Liver (tissue), 9 donors: ENCODE data around the gene GTPBP10. TPM values are rescaled to one million over a fixed set of nuclear protein-coding genes. Genes with fewer than 3 reads are reported as not detected.

ENCODE experiments used
- DNase-seq: peaks from one replicate; pipeline ENCODE4 v3.0.0-alpha.2; 2017; ENCODE audit warnings: low spot score
- H3K27ac ChIP-seq, 2 donors: one replicate each; pipeline ENCODE4 v1.7.0; 2013; ENCODE audit warnings: inconsistent platforms in 2 of 2, low read length in 2 of 2, control low read depth in 1 of 2, low read depth in 1 of 2, mild to moderate bottlenecking in 1 of 2
- H3K27me3 ChIP-seq, 4 donors: one replicate each; pipeline versions ENCODE4 v1.6.1 to v1.7.0; 2013; ENCODE audit warnings: low read length in 3 of 4, inconsistent platforms in 1 of 4, mild to moderate bottlenecking in 1 of 4, moderate library complexity in 1 of 4; ENCODE audit not compliant: control insufficient read depth in 4 of 4, insufficient read depth in 4 of 4
- H3K36me3 ChIP-seq, 4 donors: one replicate each; pipeline versions ENCODE4 v1.6.1 to v1.7.0; 2013; ENCODE audit warnings: low read length in 3 of 4, mild to moderate bottlenecking in 3 of 4, low read depth in 1 of 4, moderate library complexity in 1 of 4; ENCODE audit not compliant: control insufficient read depth in 4 of 4, insufficient read depth in 3 of 4
- H3K4me1 ChIP-seq, 4 donors: one replicate each; pipeline versions ENCODE4 v1.6.1 to v1.7.0; 2013; ENCODE audit warnings: low read length in 3 of 4, mild to moderate bottlenecking in 3 of 4, moderate library complexity in 1 of 4; ENCODE audit not compliant: control insufficient read depth in 4 of 4, insufficient read depth in 4 of 4
- H3K4me3 ChIP-seq, 3 donors: one replicate each; pipeline versions ENCODE4 v1.6.1 to v1.7.0; 2013; ENCODE audit warnings: low read length in 3 of 3, control low read depth in 1 of 3, low read depth in 1 of 3, mild to moderate bottlenecking in 1 of 3
- H3K9ac ChIP-seq, 2 donors: one replicate each; pipeline ENCODE4 v1.7.0; 2013; ENCODE audit warnings: low read length in 2 of 2, mild to moderate bottlenecking in 2 of 2, moderate library complexity in 2 of 2, control low read depth in 1 of 2, low read depth in 1 of 2
- H3K9me3 ChIP-seq, 4 donors: one replicate each; pipeline versions ENCODE4 v1.6.1 to v1.7.0; 2013; ENCODE audit warnings: low read length in 3 of 4; ENCODE audit not compliant: control insufficient read depth in 4 of 4
- ATF3 ChIP-seq: IDR thresholded peaks from 2 replicates; pipeline ENCODE4 v1.6.1; 2016; ENCODE audit warnings: antibody characterized with exemption
- CTCF ChIP-seq: fragments of 150-350 bp; IDR thresholded peaks from 2 replicates; pipeline ENCODE4 v1.5.1; 2017; ENCODE audit warnings: improper control_type of control experiment, low read depth, low read length; ENCODE audit not compliant: missing input control
- EGR1 ChIP-seq, 2 donors: IDR thresholded peaks; 2 replicates each; pipeline ENCODE4 v1.6.1; 2016 to 2018; ENCODE audit warnings: antibody characterized with exemption in 2 of 2, low read depth in 2 of 2
- FOXA1 ChIP-seq: IDR thresholded peaks from 2 replicates; pipeline ENCODE4 v1.6.1; 2016; ENCODE audit warnings: antibody characterized with exemption
- FOXA2 ChIP-seq: IDR thresholded peaks from 2 replicates; pipeline ENCODE4 v1.6.1; 2016; ENCODE audit warnings: antibody characterized with exemption
- GABPA ChIP-seq, 2 donors: IDR thresholded peaks in 1 of 2; conservative IDR thresholded peaks in 1 of 2; 2 replicates each; pipeline ENCODE4 v1.6.1; 2016; ENCODE audit warnings: antibody characterized with exemption in 2 of 2, mild to moderate bottlenecking in 1 of 2, moderate library complexity in 1 of 2
- HNF4A ChIP-seq, 2 donors: conservative IDR thresholded peaks; 2 replicates each; pipeline ENCODE4 v1.6.1; 2016; ENCODE audit warnings: antibody characterized with exemption in 2 of 2, mild to moderate bottlenecking in 2 of 2
- HNF4G ChIP-seq: IDR thresholded peaks from 2 replicates; pipeline ENCODE4 v1.6.1; 2016; ENCODE audit warnings: antibody characterized with exemption
- JUND ChIP-seq, 2 donors: IDR thresholded peaks; 2 replicates each; pipeline ENCODE4 v1.6.1; 2016; ENCODE audit warnings: antibody characterized with exemption in 2 of 2
- NR2F2 ChIP-seq: IDR thresholded peaks from 2 replicates; pipeline ENCODE4 v1.6.1; 2016; ENCODE audit warnings: antibody characterized with exemption
- RAD21 ChIP-seq, 2 donors: IDR thresholded peaks; 2 replicates each; pipeline ENCODE4 v1.6.1; 2016; ENCODE audit warnings: antibody characterized with exemption in 2 of 2, mild to moderate bottlenecking in 2 of 2
- REST ChIP-seq: IDR thresholded peaks from 2 replicates; pipeline ENCODE4 v1.6.1; 2016; ENCODE audit warnings: antibody characterized with exemption, mild to moderate bottlenecking
- RXRA ChIP-seq, 2 donors: IDR thresholded peaks; 2 replicates each; pipeline ENCODE4 v1.6.1; 2017 to 2018; ENCODE audit warnings: antibody characterized with exemption in 2 of 2, mild to moderate bottlenecking in 1 of 2
- SP1 ChIP-seq: IDR thresholded peaks from 2 replicates; pipeline ENCODE4 v1.6.1; 2018; ENCODE audit warnings: antibody characterized with exemption, mild to moderate bottlenecking
- TAF1 ChIP-seq: conservative IDR thresholded peaks from 2 replicates; pipeline ENCODE4 v1.6.1; 2016; ENCODE audit warnings: antibody characterized with exemption, mild to moderate bottlenecking
- YY1 ChIP-seq: IDR thresholded peaks from 2 replicates; pipeline ENCODE4 v1.6.1; 2016; ENCODE audit warnings: antibody characterized with exemption, mild to moderate bottlenecking
- WGBS: extraction: QIAGEN DNeasy Blood & Tissue Kit; methylation state at CpG from one replicate; pipeline ENCODE4 v1.1.7; 2013; 5-methylcytosine and 5-hydroxymethylcytosine counted together
- polyA plus RNA-seq, 2 donors: library from polyadenylated mRNA; stranded (reverse) in 1 of 2; unstranded in 1 of 2; fragments of 200-250 nt in 1 of 2; fragments of >200 nt in 1 of 2; fragmentation: Nextera tagmentation in 1 of 2; extraction: Ambion mirVana in 1 of 2; gene quantifications; one replicate each; pipeline versions ENCODE4 v1.2.1 to v1.2.3, GENCODE V29; 2013 to 2015
- total RNA-seq, 2 donors: library from RNA; depleted of rRNA; stranded (reverse); fragments of >200 nt; gene quantifications; one replicate each; pipeline ENCODE4 v1.2.3, GENCODE V29; 2014
- TF ChIP-seq, protein P1 (sequence below): IDR thresholded peaks from 2 replicates; pipeline ENCODE4 v1.6.1; 2016; ENCODE audit warnings: antibody characterized with exemption
- TF ChIP-seq, protein P2 (sequence below): IDR thresholded peaks from 2 replicates; pipeline ENCODE4 v1.6.1; 2016; ENCODE audit warnings: antibody characterized with exemption
- donor health status: healthy.
- donor health status: healthy.
- donor health status: healthy.
- donor health status: healthy.
- donor health status: healthy.

Gene GTPBP10
- total and polyA plus RNA-seq, 4 donors: 6.5 to 18.9 (median 12.2) TPM

DNA sequence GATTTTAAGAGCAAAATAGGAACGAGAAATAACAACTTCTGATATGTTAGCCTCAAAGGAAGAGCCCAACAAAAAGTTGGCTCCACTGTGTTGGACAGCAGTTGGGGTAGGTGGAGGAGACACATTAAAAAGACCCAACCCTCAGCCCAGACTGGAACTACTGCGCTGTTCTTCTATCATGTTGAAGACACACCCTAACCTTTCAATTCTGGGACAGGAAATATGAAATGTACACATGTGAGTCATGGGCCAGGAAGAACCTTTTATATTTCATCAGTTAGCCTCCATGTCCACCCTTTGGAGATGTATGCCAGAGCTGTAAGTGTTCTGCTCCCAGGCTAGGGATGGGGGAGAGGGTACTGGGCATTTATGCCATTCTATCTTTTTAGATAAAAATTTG is 78.9 kb downstream of the GTPBP10 start:
- H3K27ac ChIP-seq: no peak overlapping the region
- no peak for TF ChIP-seq RXRA (IDR thresholded peaks at IDR 0.05)
- TF ChIP-seq RAD21 (IDR thresholded peaks at IDR 0.05): no peak
- TF ChIP-seq FOXA2: no peak
- TF ChIP-seq HNF4G: no peak
- no peak for TF ChIP-seq EGR1 (IDR thresholded peaks at IDR 0.05; ENCODE audit: low read depth in 2 of 2)
- TF ChIP-seq, protein P1, sequence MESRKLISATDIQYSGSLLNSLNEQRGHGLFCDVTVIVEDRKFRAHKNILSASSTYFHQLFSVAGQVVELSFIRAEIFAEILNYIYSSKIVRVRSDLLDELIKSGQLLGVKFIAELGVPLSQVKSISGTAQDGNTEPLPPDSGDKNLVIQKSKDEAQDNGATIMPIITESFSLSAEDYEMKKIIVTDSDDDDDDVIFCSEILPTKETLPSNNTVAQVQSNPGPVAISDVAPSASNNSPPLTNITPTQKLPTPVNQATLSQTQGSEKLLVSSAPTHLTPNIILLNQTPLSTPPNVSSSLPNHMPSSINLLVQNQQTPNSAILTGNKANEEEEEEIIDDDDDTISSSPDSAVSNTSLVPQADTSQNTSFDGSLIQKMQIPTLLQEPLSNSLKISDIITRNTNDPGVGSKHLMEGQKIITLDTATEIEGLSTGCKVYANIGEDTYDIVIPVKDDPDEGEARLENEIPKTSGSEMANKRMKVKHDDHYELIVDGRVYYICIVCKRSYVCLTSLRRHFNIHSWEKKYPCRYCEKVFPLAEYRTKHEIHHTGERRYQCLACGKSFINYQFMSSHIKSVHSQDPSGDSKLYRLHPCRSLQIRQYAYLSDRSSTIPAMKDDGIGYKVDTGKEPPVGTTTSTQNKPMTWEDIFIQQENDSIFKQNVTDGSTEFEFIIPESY: no peak
- no peak for TF ChIP-seq HNF4A (conservative IDR thresholded peaks at IDR 0.05)
- TF ChIP-seq FOXA1: no peak
- TF ChIP-seq ATF3: no peak
- no peak for TF ChIP-seq TAF1
- no peak for TF ChIP-seq YY1
- no peak for TF ChIP-seq NR2F2
- no peak for TF ChIP-seq CTCF
- TF ChIP-seq, protein P2, sequence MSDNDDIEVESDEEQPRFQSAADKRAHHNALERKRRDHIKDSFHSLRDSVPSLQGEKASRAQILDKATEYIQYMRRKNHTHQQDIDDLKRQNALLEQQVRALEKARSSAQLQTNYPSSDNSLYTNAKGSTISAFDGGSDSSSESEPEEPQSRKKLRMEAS: no peak
- no peak for TF ChIP-seq GABPA (IDR thresholded peaks at IDR 0.05 in 1 of 2, conservative IDR thresholded peaks at IDR 0.05 in 1 of 2)
- no peak for TF ChIP-seq JUND (IDR thresholded peaks at IDR 0.05)
- no peak for TF ChIP-seq SP1
- TF ChIP-seq REST: no peak
- WGBS: 90% methylated on average over 2 of the region's 2 CpGs
- H3K36me3 ChIP-seq: no peaks in the 10 kb centered on the region
- H3K27me3 ChIP-seq: no peaks in the 10 kb centered on the region
- H3K4me3 ChIP-seq: no peak overlapping the region
- no peaks in the 10 kb centered on the region for H3K4me1 ChIP-seq
- DNase-seq: no peak
- no peaks in the 10 kb centered on the region for H3K9me3 ChIP-seq
- H3K9ac ChIP-seq: no peak overlapping the region
